Prostate gland (tissue), 2 donors: Measurements from ENCODE around the gene TOMM70.

Source experiments
- POLR2A ChIP-seq: fragments of 450-650 bp; IDR thresholded peaks from one replicate; pipeline ENCODE4 v1.6.1; 2016; ENCODE audit warnings: antibody characterized with exemption, mild to moderate bottlenecking
- TF ChIP-seq, protein P1 (sequence below), 4 experiments: fragments of 200-600 bp in 2 of 4; fragments of 450-650 bp in 2 of 4; sonication (generic) in 2 of 4; IDR thresholded peaks; 1 replicate in 3 of 4; 2 replicates in 1 of 4; pipeline ENCODE4 v1.5.1; 2016 to 2019; ENCODE audit warnings: antibody characterized with exemption in 4 of 4, mild to moderate bottlenecking in 2 of 4, moderate library complexity in 2 of 4

GRCh38 chr3:100427699-100428098 lies 26.8 kb upstream of the TOMM70 start:
- TF ChIP-seq, protein P1, sequence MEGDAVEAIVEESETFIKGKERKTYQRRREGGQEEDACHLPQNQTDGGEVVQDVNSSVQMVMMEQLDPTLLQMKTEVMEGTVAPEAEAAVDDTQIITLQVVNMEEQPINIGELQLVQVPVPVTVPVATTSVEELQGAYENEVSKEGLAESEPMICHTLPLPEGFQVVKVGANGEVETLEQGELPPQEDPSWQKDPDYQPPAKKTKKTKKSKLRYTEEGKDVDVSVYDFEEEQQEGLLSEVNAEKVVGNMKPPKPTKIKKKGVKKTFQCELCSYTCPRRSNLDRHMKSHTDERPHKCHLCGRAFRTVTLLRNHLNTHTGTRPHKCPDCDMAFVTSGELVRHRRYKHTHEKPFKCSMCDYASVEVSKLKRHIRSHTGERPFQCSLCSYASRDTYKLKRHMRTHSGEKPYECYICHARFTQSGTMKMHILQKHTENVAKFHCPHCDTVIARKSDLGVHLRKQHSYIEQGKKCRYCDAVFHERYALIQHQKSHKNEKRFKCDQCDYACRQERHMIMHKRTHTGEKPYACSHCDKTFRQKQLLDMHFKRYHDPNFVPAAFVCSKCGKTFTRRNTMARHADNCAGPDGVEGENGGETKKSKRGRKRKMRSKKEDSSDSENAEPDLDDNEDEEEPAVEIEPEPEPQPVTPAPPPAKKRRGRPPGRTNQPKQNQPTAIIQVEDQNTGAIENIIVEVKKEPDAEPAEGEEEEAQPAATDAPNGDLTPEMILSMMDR (IDR thresholded peaks at IDR 0.05), result no peak
- no peak for TF ChIP-seq POLR2A
